B cell (primary cell): ENCODE measurements around the gene SGSH. TPM values are rescaled to one million over a fixed set of nuclear protein-coding genes. Genes with fewer than 3 reads are reported as not detected.

Source experiments
- ATAC-seq: fragments of 200-7000 bp; cut with Tn5 transposase; one replicate; pipeline ENCODE4 v1.10.0; 2021; ENCODE audit warnings: low read depth, mild to moderate bottlenecking, moderate number of reproducible peaks, moderate library complexity
- CTCF ChIA-PET: fragments of 350-600 bp; sonication (Branson Sonifier 250); formaldehyde crosslinking; loops from one replicate; lab custom pipeline; 2021; ENCODE audit warnings: antibody characterized with exemption, inconsistent platforms; lab: Charles Lee
- POLR2A ChIA-PET: fragments of 350-600 bp; sonication (Branson Sonifier 250); formaldehyde crosslinking; loops from one replicate; lab custom pipeline; 2021; ENCODE audit warnings: antibody characterized with exemption; lab: Charles Lee
- DNase-seq: peaks from one replicate; pipeline ENCODE4 v3.0.0; 2013
- H2AFZ ChIP-seq: 2 replicates; pipeline ENCODE4 v1.6.1; 2012; ENCODE audit warnings: mild to moderate bottlenecking, low read depth, low read length; ENCODE audit not compliant: insufficient read depth, poor library complexity, severe bottlenecking
- H3K27ac ChIP-seq, 2 donors: 1 replicate in 1 of 2; 2 replicates in 1 of 2; pipeline ENCODE4 v1.5.1; 2012 to 2013; ENCODE audit warnings: low read length in 2 of 2, mild to moderate bottlenecking in 2 of 2, moderate library complexity in 1 of 2
- H3K27me3 ChIP-seq, 4 experiments: fragments of 200-600 bp in 1 of 4; sonication (generic) in 1 of 4; replicated peaks in 1 of 4; 1 replicate in 2 of 4; 2 replicates in 2 of 4; pipeline versions ENCODE4 v1.6.1 to v1.7.0; 2013 to 2016; ENCODE audit warnings: low read length in 3 of 4, mild to moderate bottlenecking in 2 of 4, mixed read lengths in 1 of 4, moderate library complexity in 1 of 4; ENCODE audit not compliant: insufficient read depth in 4 of 4, control insufficient read depth in 3 of 4; ENCODE audit errors: control extremely low read depth in 1 of 4
- H3K36me3 ChIP-seq, 2 experiments: replicated peaks in 1 of 2; 1 replicate in 1 of 2; 2 replicates in 1 of 2; pipeline versions ENCODE4 v1.6.1 to v1.7.1; 2013; ENCODE audit warnings: low read length in 1 of 2; ENCODE audit not compliant: insufficient read depth in 2 of 2, control insufficient read depth in 1 of 2; ENCODE audit errors: control extremely low read depth in 1 of 2, extremely low read depth in 1 of 2
- H3K4me1 ChIP-seq, 2 donors: fragments of 200-600 bp in 1 of 2; sonication (generic) in 1 of 2; 1 replicate in 1 of 2; 2 replicates in 1 of 2; pipeline versions ENCODE4 v1.5.1 to v1.6.1; 2013 to 2017; ENCODE audit warnings: low read length in 2 of 2; ENCODE audit not compliant: control insufficient read depth in 2 of 2, insufficient read depth in 2 of 2
- H3K4me2 ChIP-seq: replicated peaks from 2 replicates; pipeline ENCODE3; 2012; ENCODE audit warnings: mild to moderate bottlenecking, low read depth, low read length; ENCODE audit not compliant: poor library complexity, severe bottlenecking
- H3K4me3 ChIP-seq, 5 experiments: fragments of 200-600 bp in 1 of 5; sonication (generic) in 1 of 5; 1 replicate in 3 of 5; 2 replicates in 2 of 5; pipeline versions ENCODE4 v1.5.1 to v1.7.0; 2011 to 2016; ENCODE audit warnings: low read length in 4 of 5, mild to moderate bottlenecking in 4 of 5, low read depth in 2 of 5, control low read depth in 1 of 5, moderate library complexity in 1 of 5; ENCODE audit not compliant: insufficient read depth in 1 of 5; ENCODE audit errors: control extremely low read depth in 1 of 5, extremely low read depth in 1 of 5
- H3K79me2 ChIP-seq: fragments of 200-600 bp; sonication (generic); one replicate; pipeline ENCODE4 v1.6.0; 2016; ENCODE audit warnings: low read length; ENCODE audit not compliant: control insufficient read depth, insufficient read depth
- H3K9ac ChIP-seq: fragments of 200-600 bp; sonication (generic); 2 replicates; pipeline ENCODE4 v1.6.1; 2017; ENCODE audit warnings: mild to moderate bottlenecking, low read length, moderate library complexity
- H3K9me3 ChIP-seq, 3 donors: one replicate each; pipeline versions ENCODE4 v1.6.1 to v1.7.1; 2013; ENCODE audit warnings: low read length in 2 of 3; ENCODE audit not compliant: control insufficient read depth in 2 of 3, insufficient read depth in 1 of 3; ENCODE audit errors: control extremely low read depth in 1 of 3
- H4K20me1 ChIP-seq: 2 replicates; pipeline ENCODE4 v1.6.0; 2012; ENCODE audit warnings: mild to moderate bottlenecking, low read length; ENCODE audit not compliant: insufficient read depth, control insufficient read depth, poor library complexity, severe bottlenecking
- H3K27ac Mint-ChIP-seq: one replicate; pipeline ENCODE4 v1.8.0; 2021; ENCODE audit warnings: mixed read lengths
- H3K27me3 Mint-ChIP-seq: one replicate; pipeline ENCODE4 v1.8.0; 2021; ENCODE audit warnings: mixed read lengths
- H3K4me1 Mint-ChIP-seq: one replicate; pipeline ENCODE4 v1.8.0; 2021; ENCODE audit warnings: mixed read lengths
- H3K4me3 Mint-ChIP-seq: one replicate; pipeline ENCODE4 v1.8.0; 2021; ENCODE audit warnings: mixed read lengths
- H3K9me3 Mint-ChIP-seq: one replicate; pipeline ENCODE4 v1.8.0; 2022; ENCODE audit warnings: mixed read lengths; ENCODE audit not compliant: insufficient read depth
- CTCF ChIP-seq: fragments of 200-600 bp; IDR thresholded peaks from one replicate; pipeline ENCODE4 v1.8.0; 2022; ENCODE audit warnings: antibody characterized with exemption, mild to moderate bottlenecking
- EZH2 ChIP-seq: IDR thresholded peaks from 2 replicates; pipeline ENCODE4 v1.6.1; 2012; ENCODE audit warnings: borderline replicate concordance, low read depth, mild to moderate bottlenecking, moderate library complexity, low read length; ENCODE audit not compliant: insufficient read depth, poor library complexity, severe bottlenecking
- WGBS: methylation state at CpG from one replicate; pipeline ENCODE4 v1.1.5; 2013; ENCODE audit warnings: missing lambda C conversion rate; ENCODE audit not compliant: insufficient coverage; 5-methylcytosine and 5-hydroxymethylcytosine counted together
- intact Hi-C: fragments of 100-400 bp; cut with micrococcal nuclease; formaldehyde crosslinking; loops from one replicate; pipeline ENCODE4 v1.10.0; 2022
- polyA plus RNA-seq: library from polyadenylated mRNA; depleted of rRNA; stranded (reverse); fragments of >200 nt; gene quantifications from 2 replicates; pipeline ENCODE4 v1.2.3, GENCODE V29; 2012
- total RNA-seq, 2 donors: library from RNA; stranded (reverse); fragments of 120-200 nt in 1 of 2; gene quantifications; 1 replicate in 1 of 2; 2 replicates in 1 of 2; pipeline versions ENCODE4 v1.2.3 to v1.2.4, GENCODE V29; 2013 to 2022

SGSH gene
- total and polyA plus RNA-seq, 2 donors (not counting 1 experiment from before 2014, with no cell fraction given) = 44.5 to 83.7 TPM

- CTCF ChIA-PET = interaction anchor here (0.6 kb wide), 1 partner anchor 264 kb away, joined by 4 read pairs; no protein-coding TSS in a partner anchor
- Histone ChIP-seq H4K20me1 (peaks cover 42% of the 10 kb centered on the region), H3K79me2 (peaks cover 49% of the 10 kb centered on the region), H3K36me3 (peaks cover 2 to 10% of the 10 kb centered on the region in 2 experiments), H3K27me3 (no peaks in the 10 kb centered on the region), H3K27ac (peak overlapping the region; percentile 86 to 90), H3K4me2 (peak overlapping the region; percentile 92), H3K4me3 (peak overlapping the region; percentile 74 to 94 (median 84)), H3K9ac (peak overlapping the region; percentile 88), H2AFZ (no peak overlapping the region), H3K9me3 (no peaks in the 10 kb centered on the region), H3K4me1 (peaks cover 35 to 57% of the 10 kb centered on the region in 2 donors)
- peaks cover 58% of the 10 kb centered on the region for H3K4me1 Mint-ChIP-seq
- WGBS = 56% methylated on average over 7 of the region's 8 CpGs
- DNase-seq (no peak), ATAC-seq (no peak)
- TF ChIP-seq EZH2 (no peak), CTCF (no peak)
- peak overlapping the region; percentile 91 for H3K4me3 Mint-ChIP-seq
- H3K27ac Mint-ChIP-seq = peak overlapping the region; percentile 97
- intact Hi-C loops = loop anchor here (2.0 to 5.0 kb wide), 4 partner anchors 161 to 1255 kb away; partner anchors contain the start of genes CCDC40, CEP131, GAA and TBC1D16
- H3K9me3 Mint-ChIP-seq = no peaks in the 10 kb centered on the region
- no peaks in the 10 kb centered on the region for H3K27me3 Mint-ChIP-seq
- POLR2A ChIA-PET = no interaction called here
These were observed 41.8 kb upstream of the SGSH start for GRCh38 chr17:80261895-80262279.

GRCh38 chr17:80261159-80261894 lies 41.2 kb upstream of the SGSH start:
- no peaks in the 10 kb centered on the region for H3K9me3 ChIP-seq
- H3K27ac ChIP-seq = peak overlapping the region; percentile 86 to 90
- peak overlapping the region; percentile 92 for H3K4me2 ChIP-seq
- ATAC-seq (peak; percentile 2), DNase-seq (peak; percentile 67)
- Mint-ChIP-seq H3K4me3 (peak overlapping the region; percentile 91), H3K27ac (peak overlapping the region; percentile 97), H3K27me3 (no peaks in the 10 kb centered on the region), H3K9me3 (no peaks in the 10 kb centered on the region), H3K4me1 (peaks cover 58% of the 10 kb centered on the region)
- TF ChIP-seq CTCF (no peak), EZH2 (no peak)
- 3% methylated on average over 38 of the region's 45 CpGs for WGBS
- peaks cover 48% of the 10 kb centered on the region for H3K79me2 ChIP-seq
- ChIA-PET CTCF (no interaction called here), POLR2A (interaction anchor here (1.2 kb wide), 1 partner anchor 36 kb away, joined by 4 read pairs; no protein-coding TSS in a partner anchor)
- no peaks in the 10 kb centered on the region for H3K27me3 ChIP-seq
- peak overlapping the region; percentile 75 for H2AFZ ChIP-seq
- H4K20me1 ChIP-seq = peaks cover 42% of the 10 kb centered on the region
- H3K4me1 ChIP-seq = peaks cover 35 to 57% of the 10 kb centered on the region in 2 donors
- intact Hi-C loops = loop anchor here (5.0 kb wide), 3 partner anchors 224 to 1256 kb away; partner anchors contain the start of genes CCDC40, CEP131 and TBC1D16
- H3K36me3 ChIP-seq = peaks cover 2 to 6% of the 10 kb centered on the region in 2 experiments
- H3K4me3 ChIP-seq = peak overlapping the region; percentile 74 to 94 (median 84)
- H3K9ac ChIP-seq = peak overlapping the region; percentile 88
